ENCODE data around the gene TREML4.

Gene TREML4

GRCh38 chr6:41272591-41273240, 44.6 kb downstream of the TREML4 start:
- Histone ChIP-seq H3K36me3 (no peaks in the 10 kb centered on the region), H3K27me3 (peaks cover 12% of the 10 kb centered on the region), H3K4me3 (ENCODE audit: low read depth, low read length) (no peak overlapping the region), H3K4me1 (no peaks in the 10 kb centered on the region), H3K9me3 (no peaks in the 10 kb centered on the region)
- TF ChIP-seq, protein P1, sequence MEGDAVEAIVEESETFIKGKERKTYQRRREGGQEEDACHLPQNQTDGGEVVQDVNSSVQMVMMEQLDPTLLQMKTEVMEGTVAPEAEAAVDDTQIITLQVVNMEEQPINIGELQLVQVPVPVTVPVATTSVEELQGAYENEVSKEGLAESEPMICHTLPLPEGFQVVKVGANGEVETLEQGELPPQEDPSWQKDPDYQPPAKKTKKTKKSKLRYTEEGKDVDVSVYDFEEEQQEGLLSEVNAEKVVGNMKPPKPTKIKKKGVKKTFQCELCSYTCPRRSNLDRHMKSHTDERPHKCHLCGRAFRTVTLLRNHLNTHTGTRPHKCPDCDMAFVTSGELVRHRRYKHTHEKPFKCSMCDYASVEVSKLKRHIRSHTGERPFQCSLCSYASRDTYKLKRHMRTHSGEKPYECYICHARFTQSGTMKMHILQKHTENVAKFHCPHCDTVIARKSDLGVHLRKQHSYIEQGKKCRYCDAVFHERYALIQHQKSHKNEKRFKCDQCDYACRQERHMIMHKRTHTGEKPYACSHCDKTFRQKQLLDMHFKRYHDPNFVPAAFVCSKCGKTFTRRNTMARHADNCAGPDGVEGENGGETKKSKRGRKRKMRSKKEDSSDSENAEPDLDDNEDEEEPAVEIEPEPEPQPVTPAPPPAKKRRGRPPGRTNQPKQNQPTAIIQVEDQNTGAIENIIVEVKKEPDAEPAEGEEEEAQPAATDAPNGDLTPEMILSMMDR (IDR thresholded peaks at IDR 0.05; ENCODE audit: low read depth, low read length): no peak
- DNase-seq: no peak

GRCh38 chr6:41273714-41274113, 45.6 kb downstream of the TREML4 start:
- Histone ChIP-seq H3K4me1 (no peaks in the 10 kb centered on the region), H3K9me3 (no peaks in the 10 kb centered on the region), H3K4me3 (ENCODE audit: low read depth, low read length) (no peak overlapping the region), H3K36me3 (no peaks in the 10 kb centered on the region), H3K27me3 (peaks cover 12% of the 10 kb centered on the region)
- TF ChIP-seq, protein P1 (IDR thresholded peaks at IDR 0.05; ENCODE audit: low read depth, low read length): no peak
- no peak for DNase-seq

DNA sequence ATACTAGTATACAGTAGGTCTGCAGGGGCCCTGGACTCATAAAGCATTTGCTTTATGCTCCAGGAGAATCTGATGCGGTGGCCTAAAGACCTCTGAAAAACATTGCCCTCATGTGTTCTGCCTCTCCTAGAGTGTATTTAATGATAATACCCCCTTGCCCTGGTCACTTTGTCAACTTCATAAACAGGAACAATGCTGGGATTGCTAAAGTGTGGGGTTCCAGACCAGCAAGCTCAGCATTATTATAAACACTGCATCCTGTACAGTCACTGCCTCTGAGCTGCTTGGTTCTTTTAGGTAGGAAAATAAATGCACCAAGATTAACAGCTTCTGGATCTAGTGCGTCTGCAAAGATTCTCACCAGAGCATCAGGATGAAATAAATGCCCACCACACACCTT, 46.1 kb downstream of the TREML4 start:
- Histone ChIP-seq H3K4me3 (ENCODE audit: low read depth, low read length) (no peak overlapping the region), H3K4me1 (no peaks in the 10 kb centered on the region), H3K27me3 (peaks cover 12% of the 10 kb centered on the region), H3K9me3 (no peaks in the 10 kb centered on the region), H3K36me3 (no peaks in the 10 kb centered on the region)
- no peak for DNase-seq
- TF ChIP-seq, protein P1 (IDR thresholded peaks at IDR 0.05; ENCODE audit: low read depth, low read length): no peak

GRCh38 chr6:41275489-41275888, 47.3 kb downstream of the TREML4 start:
- no peaks in the 10 kb centered on the region for H3K9me3 ChIP-seq
- no peak for DNase-seq
- H3K4me3 ChIP-seq (ENCODE audit: low read depth, low read length): no peak overlapping the region
- H3K27me3 ChIP-seq: peaks cover 12% of the 10 kb centered on the region
- TF ChIP-seq, protein P1 (IDR thresholded peaks at IDR 0.05; ENCODE audit: low read depth, low read length): no peak
- no peaks in the 10 kb centered on the region for H3K36me3 ChIP-seq
- no peaks in the 10 kb centered on the region for H3K4me1 ChIP-seq

- Histone ChIP-seq H3K9me3 (no peaks in the 10 kb centered on the region), H3K4me3 (ENCODE audit: low read depth, low read length) (no peak overlapping the region), H3K36me3 (no peaks in the 10 kb centered on the region), H3K27me3 (peaks cover 12% of the 10 kb centered on the region), H3K4me1 (no peaks in the 10 kb centered on the region)
- TF ChIP-seq, protein P1 (IDR thresholded peaks at IDR 0.05; ENCODE audit: low read depth, low read length): no peak
- DNase-seq: no peak
These were observed 49.5 kb downstream of the TREML4 start for GRCh38 chr6:41277605-41278004.

GRCh38 chr6:41278699-41279405, 50.7 kb downstream of the TREML4 start:
- Histone ChIP-seq H3K4me3 (ENCODE audit: low read depth, low read length) (no peak overlapping the region), H3K36me3 (no peaks in the 10 kb centered on the region), H3K9me3 (no peaks in the 10 kb centered on the region), H3K27me3 (peaks cover 12% of the 10 kb centered on the region), H3K4me1 (no peaks in the 10 kb centered on the region)
- TF ChIP-seq, protein P1 (IDR thresholded peaks at IDR 0.05; ENCODE audit: low read depth, low read length): peak; percentile 65
- DNase-seq: peak; percentile 73

Measured in BE2C (cell line).